Hepatocyte (in vitro differentiated cells): Measurements from ENCODE around the gene D2HGDH. TPM values are rescaled to one million over a fixed set of nuclear protein-coding genes. Genes with fewer than 3 reads are reported as not detected.

Source experiments
- DNase-seq: peaks from one replicate; pipeline ENCODE4 v3.0.0-alpha.2; 2016; ENCODE audit warnings: low spot score
- H2AFZ ChIP-seq: fragments of 200-600 bp; sonication (generic); 2 replicates; pipeline ENCODE4 v1.6.0; 2016; ENCODE audit warnings: antibody characterized with exemption, mild to moderate bottlenecking
- H3K27ac ChIP-seq: fragments of 200-600 bp; sonication (generic); 2 replicates; pipeline ENCODE4 v1.5.1; 2016; ENCODE audit warnings: mild to moderate bottlenecking
- H3K27me3 ChIP-seq: fragments of 200-600 bp; sonication (generic); 2 replicates; pipeline ENCODE4 v1.6.1; 2016
- H3K36me3 ChIP-seq: fragments of 200-600 bp; sonication (generic); replicated peaks from 2 replicates; pipeline ENCODE4 v1.5.1; 2016; ENCODE audit warnings: low read depth; ENCODE audit not compliant: insufficient read depth
- H3K4me1 ChIP-seq: fragments of 200-600 bp; sonication (generic); 2 replicates; pipeline ENCODE4 v1.5.1; 2016; ENCODE audit warnings: mild to moderate bottlenecking, moderate library complexity; ENCODE audit not compliant: insufficient read depth
- H3K4me2 ChIP-seq: fragments of 200-600 bp; sonication (generic); 2 replicates; pipeline ENCODE4 v1.6.0; 2016
- H3K4me3 ChIP-seq: fragments of 200-600 bp; sonication (generic); 2 replicates; pipeline ENCODE4 v1.5.1; 2016; ENCODE audit warnings: mild to moderate bottlenecking
- H3K79me2 ChIP-seq: fragments of 200-600 bp; sonication (generic); 2 replicates; pipeline ENCODE4 v1.6.0; 2017; ENCODE audit warnings: mild to moderate bottlenecking
- H3K9me2 ChIP-seq: fragments of 200-600 bp; sonication (generic); replicated peaks from 2 replicates; pipeline ENCODE4 v1.6.0; 2017; ENCODE audit warnings: mild to moderate bottlenecking; ENCODE audit not compliant: insufficient read depth
- H3K9me3 ChIP-seq: fragments of 200-600 bp; sonication (generic); 2 replicates; pipeline ENCODE4 v1.5.1; 2016; ENCODE audit warnings: low read depth, mild to moderate bottlenecking
- H4K20me1 ChIP-seq: fragments of 200-600 bp; sonication (generic); 2 replicates; pipeline ENCODE4 v1.6.0; 2016; ENCODE audit warnings: mild to moderate bottlenecking; ENCODE audit not compliant: insufficient read depth, poor library complexity, severe bottlenecking
- CTCF ChIP-seq: fragments of 200-600 bp; sonication (generic); IDR thresholded peaks from 2 replicates; pipeline ENCODE4 v1.5.1; 2016; ENCODE audit warnings: antibody characterized with exemption, mild to moderate bottlenecking; ENCODE audit not compliant: poor library complexity
- EZH2 ChIP-seq: fragments of 200-600 bp; sonication (generic); IDR thresholded peaks from 2 replicates; pipeline ENCODE4 v1.6.1; 2016; ENCODE audit warnings: antibody characterized with exemption, mild to moderate bottlenecking, borderline replicate concordance
- EZH2phosphoT487 ChIP-seq: fragments of 200-600 bp; sonication (generic); IDR thresholded peaks from one replicate; pipeline ENCODE4 v1.6.1; 2018; ENCODE audit warnings: antibody characterized with exemption, mild to moderate bottlenecking, low read depth, moderate library complexity; ENCODE audit not compliant: unreplicated experiment, severe bottlenecking
- WGBS: methylation state at CpG from one replicate; pipeline ENCODE4 v1.1.6; 2016; ENCODE audit warnings: low lambda C conversion rate; ENCODE audit errors: missing lambda C conversion rate; 5-methylcytosine and 5-hydroxymethylcytosine counted together
- polyA plus RNA-seq: library from polyadenylated mRNA; unstranded; fragments of >200 nt; fragmentation: Nextera tagmentation; extraction: Ambion mirVana; gene quantifications from 2 replicates; pipeline ENCODE4 v1.2.1, GENCODE V29; 2016
- total RNA-seq: library from RNA; depleted of rRNA; stranded (reverse); fragments of >200 nt; gene quantifications from 2 replicates; pipeline ENCODE4 v1.2.3, GENCODE V29; 2014

Gene D2HGDH
- total and polyA plus RNA-seq, 2 experiments from 2014 or later: 12.9 to 41.2 TPM

DNA sequence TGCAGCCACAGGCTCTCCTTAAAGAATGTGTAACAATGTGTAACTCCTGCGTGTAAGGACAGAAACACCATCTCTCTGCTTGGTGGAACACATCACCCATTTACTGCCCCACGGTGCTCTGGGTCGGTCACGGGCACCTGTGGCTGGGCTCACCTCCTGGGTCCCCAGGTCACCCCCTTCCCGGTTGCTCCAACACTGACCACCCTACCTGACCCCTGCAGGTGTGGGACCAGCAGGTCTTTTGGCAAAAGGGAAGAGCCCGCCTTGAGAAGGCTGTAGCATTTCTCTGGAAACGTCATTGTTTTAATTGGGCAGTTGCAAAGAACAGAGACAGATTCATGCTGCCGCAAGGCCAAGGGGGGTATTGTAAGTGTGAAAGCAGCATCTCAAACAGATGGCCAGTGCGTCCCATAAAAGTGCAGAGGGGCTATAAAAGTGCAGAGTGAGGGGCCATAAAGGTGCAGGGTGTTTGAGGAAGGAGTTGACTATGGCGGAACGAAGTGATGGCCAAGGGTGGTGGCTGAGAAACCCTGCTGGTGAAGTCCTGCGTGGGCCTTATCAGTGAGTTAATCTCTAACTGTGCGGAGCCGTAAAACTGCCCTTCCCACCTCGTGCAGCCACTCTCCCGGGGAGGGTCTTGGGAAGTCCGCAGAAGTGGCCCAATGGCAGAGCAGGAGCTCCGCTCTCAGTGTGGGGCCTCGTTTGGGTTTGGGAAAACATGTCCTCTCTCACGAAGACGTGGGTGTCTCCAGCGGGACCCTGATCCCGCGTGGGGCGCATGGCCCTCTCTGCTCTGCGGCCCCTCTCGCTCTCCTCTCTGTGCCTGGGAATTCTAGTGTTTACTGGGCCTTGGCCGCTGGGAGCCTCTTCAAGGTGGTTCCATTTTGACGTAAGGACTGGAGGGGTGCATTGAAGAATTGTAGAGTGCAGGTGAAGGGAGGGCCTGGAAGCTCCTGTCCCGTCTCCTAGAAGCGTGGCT, 60.9 kb downstream of the D2HGDH start:
- Histone ChIP-seq H2AFZ (no peak overlapping the region), H3K27ac (no peak overlapping the region), H3K27me3 (no peaks in the 10 kb centered on the region), H3K9me2 (no peaks in the 10 kb centered on the region), H4K20me1 (no peaks in the 10 kb centered on the region), H3K4me2 (no peak overlapping the region), H3K36me3 (no peaks in the 10 kb centered on the region), H3K79me2 (no peaks in the 10 kb centered on the region), H3K9me3 (no peaks in the 10 kb centered on the region), H3K4me3 (no peak overlapping the region), H3K4me1 (no peaks in the 10 kb centered on the region)
- 77% methylated on average over 29 of the region's 31 CpGs for WGBS
- DNase-seq: peak; percentile 11
- TF ChIP-seq CTCF: no peak
- TF ChIP-seq EZH2phosphoT487: no peak
- TF ChIP-seq EZH2: no peak

- Histone ChIP-seq H3K27ac (no peak overlapping the region), H2AFZ (no peak overlapping the region), H3K4me1 (no peaks in the 10 kb centered on the region), H3K36me3 (no peaks in the 10 kb centered on the region), H3K79me2 (no peaks in the 10 kb centered on the region), H3K27me3 (no peaks in the 10 kb centered on the region), H3K9me2 (no peaks in the 10 kb centered on the region), H3K4me2 (no peak overlapping the region), H3K4me3 (no peak overlapping the region), H3K9me3 (no peaks in the 10 kb centered on the region), H4K20me1 (no peaks in the 10 kb centered on the region)
- TF ChIP-seq EZH2: no peak
- TF ChIP-seq CTCF: no peak
- TF ChIP-seq EZH2phosphoT487: no peak
- WGBS: 96% methylated on average over 13 of the region's 13 CpGs
- no peak for DNase-seq
Measured at GRCh38 chr2:241796209-241796608, 61.8 kb downstream of the D2HGDH start.

GRCh38 chr2:241796610-241797138, 62.2 kb downstream of the D2HGDH start:
- H3K4me1 ChIP-seq: no peaks in the 10 kb centered on the region
- no peaks in the 10 kb centered on the region for H3K79me2 ChIP-seq
- H2AFZ ChIP-seq: no peak overlapping the region
- TF ChIP-seq EZH2 (no peak), CTCF (no peak), EZH2phosphoT487 (no peak)
- H3K36me3 ChIP-seq: no peaks in the 10 kb centered on the region
- H3K27ac ChIP-seq: no peak overlapping the region
- DNase-seq: no peak
- H3K9me2 ChIP-seq: no peaks in the 10 kb centered on the region
- no peak overlapping the region for H3K4me2 ChIP-seq
- H4K20me1 ChIP-seq: no peaks in the 10 kb centered on the region
- H3K9me3 ChIP-seq: no peaks in the 10 kb centered on the region
- no peaks in the 10 kb centered on the region for H3K27me3 ChIP-seq
- 93% methylated on average over 11 of the region's 13 CpGs for WGBS
- H3K4me3 ChIP-seq: no peak overlapping the region
